H7 (cell line): ENCODE data around the gene KRTAP1-5. TPM values are rescaled to one million over a fixed set of nuclear protein-coding genes. Genes with fewer than 3 reads are reported as not detected.

Experiments used
- DNase-seq: peaks from one replicate; pipeline ENCODE4 v3.0.0; 2012
- H3K27me3 ChIP-seq: 2 replicates; pipeline ENCODE4 v1.6.0; 2011; ENCODE audit warnings: mild to moderate bottlenecking, low read length; ENCODE audit not compliant: control insufficient read depth, insufficient read depth
- H3K36me3 ChIP-seq: replicated peaks from 2 replicates; pipeline ENCODE4 v1.5.1; 2011; ENCODE audit warnings: low read length; ENCODE audit not compliant: control insufficient read depth, insufficient read depth
- H3K4me3 ChIP-seq: 2 replicates; pipeline ENCODE4 v1.5.1; 2011; ENCODE audit warnings: low read depth, mild to moderate bottlenecking, control low read depth, low read length, moderate library complexity; ENCODE audit not compliant: insufficient read depth
- total RNA-seq: library from RNA; depleted of rRNA; stranded (reverse); fragments of >200 nt; shearing (Covaris generic); gene quantifications from 2 replicates; pipeline ENCODE4 v1.2.3, GENCODE V29; 2014

The KRTAP1-5 gene
- total RNA-seq, 1 experiment from 2014 or later = not detected

GRCh38 chr17:41024697-41025096, 2.3 kb downstream of the KRTAP1-5 start:
- Histone ChIP-seq H3K36me3 (no peaks in the 10 kb centered on the region), H3K27me3 (no peaks in the 10 kb centered on the region), H3K4me3 (no peak overlapping the region)
- no peak for DNase-seq

GRCh38 chr17:41020336-41020735, 6.7 kb downstream of the KRTAP1-5 start:
- Histone ChIP-seq H3K36me3 (no peaks in the 10 kb centered on the region), H3K27me3 (no peaks in the 10 kb centered on the region), H3K4me3 (no peak overlapping the region)
- DNase-seq = no peak

DNA sequence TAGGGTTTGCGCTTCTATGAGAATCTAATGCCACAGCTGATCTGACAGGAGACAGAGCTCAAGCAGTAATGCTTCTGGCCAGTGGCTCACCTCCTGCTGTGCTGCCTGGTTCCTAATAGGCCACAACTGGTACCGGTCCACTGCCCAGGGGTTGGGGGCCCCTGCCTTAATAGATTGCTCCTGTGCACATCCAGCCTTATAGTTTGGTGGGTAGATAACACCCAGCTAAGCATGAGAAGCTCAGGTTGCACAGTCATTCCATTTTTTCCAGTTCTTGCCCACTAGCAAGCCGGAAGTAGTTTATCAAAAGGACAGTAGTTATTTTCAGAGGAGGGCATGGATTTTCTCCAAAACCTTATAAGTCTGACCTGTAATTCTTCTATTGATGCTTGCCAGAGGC, 7.6 kb downstream of the KRTAP1-5 start:
- Histone ChIP-seq H3K4me3 (no peak overlapping the region), H3K27me3 (no peaks in the 10 kb centered on the region), H3K36me3 (no peaks in the 10 kb centered on the region)
- DNase-seq = no peak

GRCh38 chr17:41018541-41018940, 8.5 kb downstream of the KRTAP1-5 start:
- Histone ChIP-seq H3K27me3 (no peaks in the 10 kb centered on the region), H3K36me3 (no peaks in the 10 kb centered on the region), H3K4me3 (no peak overlapping the region)
- no peak for DNase-seq

GRCh38 chr17:41016578-41017215, 10.3 kb downstream of the KRTAP1-5 start:
- no peaks in the 10 kb centered on the region for H3K27me3 ChIP-seq
- H3K36me3 ChIP-seq = no peaks in the 10 kb centered on the region
- no peak overlapping the region for H3K4me3 ChIP-seq
- no peak for DNase-seq

DNA sequence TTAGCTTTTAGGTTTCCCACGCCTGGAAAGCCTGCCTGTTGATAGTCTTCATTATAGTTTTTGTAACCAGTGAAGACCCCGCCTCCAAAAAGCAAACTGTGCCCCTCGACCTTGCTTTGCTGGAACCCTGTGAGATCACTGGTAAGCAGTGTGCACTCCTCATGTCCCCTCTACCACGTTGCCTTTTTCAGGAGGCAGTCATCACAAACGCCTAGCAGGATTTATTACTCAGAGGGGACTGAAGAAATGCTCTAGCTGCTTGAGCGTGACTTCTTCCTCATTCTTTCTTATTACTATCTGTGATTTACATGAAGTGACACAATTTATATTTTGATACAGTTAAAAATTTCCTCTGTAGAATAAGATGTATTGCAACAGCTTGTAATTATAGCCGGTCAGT, 11.6 kb downstream of the KRTAP1-5 start:
- Histone ChIP-seq H3K36me3 (no peaks in the 10 kb centered on the region), H3K27me3 (no peaks in the 10 kb centered on the region), H3K4me3 (no peak overlapping the region)
- DNase-seq = no peak

- no peak overlapping the region for H3K4me3 ChIP-seq
- H3K27me3 ChIP-seq = no peaks in the 10 kb centered on the region
- no peak for DNase-seq
- no peaks in the 10 kb centered on the region for H3K36me3 ChIP-seq
Observed at GRCh38 chr17:41013606-41014005, 13.4 kb downstream of the KRTAP1-5 start.

- H3K4me3 ChIP-seq = no peak overlapping the region
- no peaks in the 10 kb centered on the region for H3K27me3 ChIP-seq
- H3K36me3 ChIP-seq = no peaks in the 10 kb centered on the region
- DNase-seq = no peak
Observed at GRCh38 chr17:41013181-41013580, 13.8 kb downstream of the KRTAP1-5 start.

GRCh38 chr17:41012326-41013120, 14.5 kb downstream of the KRTAP1-5 start:
- DNase-seq = no peak
- H3K4me3 ChIP-seq = no peak overlapping the region
- no peaks in the 10 kb centered on the region for H3K27me3 ChIP-seq
- H3K36me3 ChIP-seq = no peaks in the 10 kb centered on the region

- no peak overlapping the region for H3K4me3 ChIP-seq
- no peak for DNase-seq
Observed at GRCh38 chr17:41010441-41010840, 16.6 kb downstream of the KRTAP1-5 start.

DNA sequence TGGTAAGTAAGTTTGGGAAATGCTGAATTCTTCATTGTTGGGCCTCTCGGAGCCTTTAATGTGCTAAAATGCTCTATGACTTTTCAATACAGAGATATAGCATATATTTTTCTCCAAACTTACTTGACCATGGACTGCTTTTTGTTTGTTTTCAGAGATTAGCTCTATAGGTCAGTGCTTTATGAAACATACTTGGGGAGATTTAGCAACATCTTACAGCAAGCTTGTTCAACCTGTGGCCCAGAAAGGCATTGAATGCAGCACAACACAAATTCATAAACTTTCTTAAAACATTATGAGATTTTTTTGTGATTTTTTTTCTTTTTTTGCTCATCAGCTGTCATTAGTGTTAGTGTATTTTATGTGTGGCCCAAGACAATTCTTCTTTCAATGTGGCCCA, 17.1 kb downstream of the KRTAP1-5 start:
- Histone ChIP-seq H3K36me3 (no peaks in the 10 kb centered on the region), H3K4me3 (no peak overlapping the region), H3K27me3 (no peaks in the 10 kb centered on the region)
- no peak for DNase-seq

More at GRCh38 chr17:41010441-41010840, 16.6 kb downstream of the KRTAP1-5 start:
- no peaks in the 10 kb centered on the region for H3K27me3 ChIP-seq
- H3K36me3 ChIP-seq = no peaks in the 10 kb centered on the region

GRCh38 chr17:41009301-41009760, 17.7 kb downstream of the KRTAP1-5 start:
- Histone ChIP-seq H3K4me3 (no peak overlapping the region), H3K27me3 (no peaks in the 10 kb centered on the region), H3K36me3 (no peaks in the 10 kb centered on the region)
- no peak for DNase-seq

- Histone ChIP-seq H3K4me3 (no peak within 1 kb of the TSS), H3K27me3 (no peaks in the 10 kb centered on the region), H3K36me3 (no peaks in the 10 kb centered on the region)
- DNase-seq = no peak
Observed at GRCh38 chr17:41008811-41009210, 18.2 kb downstream of the KRTAP1-5 start, which contains the start of gene KRTAP3-1. Gene KRTAP3-1, minus strand, starts transcription at chr17:41009128. Its CDS starts 54 bp downstream, at chr17:41009074.

DNA sequence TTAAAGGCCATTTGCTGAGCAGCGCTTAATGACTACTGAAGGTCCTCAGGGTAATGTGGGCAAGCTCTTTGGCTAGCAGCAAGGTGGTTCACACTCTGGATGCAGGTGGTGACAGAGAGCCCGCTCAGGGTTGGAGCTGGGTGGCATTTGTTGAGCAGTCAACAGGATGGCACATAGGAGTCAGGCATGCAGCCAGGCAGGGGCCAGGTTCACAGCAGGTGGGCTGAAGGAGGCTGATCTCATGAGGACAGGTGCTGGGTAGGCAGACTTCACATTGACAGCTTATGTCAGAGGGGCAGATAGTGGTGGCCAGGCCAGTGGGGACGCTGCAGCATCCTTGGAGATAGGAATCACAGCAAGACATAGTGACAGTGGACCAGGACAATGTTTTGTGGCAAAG, 22.6 kb downstream of the KRTAP1-5 start:
- H3K4me3 ChIP-seq = no peak overlapping the region
- no peaks in the 10 kb centered on the region for H3K27me3 ChIP-seq
- no peak for DNase-seq
- H3K36me3 ChIP-seq = no peaks in the 10 kb centered on the region

DNA sequence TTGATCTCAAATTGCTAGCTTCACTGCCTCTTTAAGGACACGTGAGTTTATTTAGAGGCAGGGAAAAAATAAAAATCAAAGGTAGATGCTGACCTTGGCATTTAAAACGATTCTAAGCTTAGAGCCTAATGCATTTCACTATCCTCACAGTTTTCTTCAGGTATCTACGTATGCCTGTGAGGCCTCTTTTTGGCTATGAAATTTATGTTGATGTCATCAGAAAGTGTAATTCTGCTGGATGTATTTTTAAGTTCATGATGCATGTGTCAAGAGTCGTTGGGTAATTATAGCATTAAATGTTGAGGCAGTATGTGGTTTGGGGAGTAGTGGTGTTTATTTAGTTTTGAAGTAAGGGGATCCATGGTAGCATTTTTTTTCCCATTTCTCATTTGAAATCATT, 23.1 kb downstream of the KRTAP1-5 start:
- Histone ChIP-seq H3K4me3 (no peak overlapping the region), H3K27me3 (no peaks in the 10 kb centered on the region), H3K36me3 (no peaks in the 10 kb centered on the region)
- DNase-seq = no peak
